DMS153 treated with DMSO at 0.1 percent for 48 hours (cell line): ENCODE results near the gene PDCD5.
A peak's percentile ranks its signal among the peaks of the same experiment; 100 is the strongest.
"Not testable (repeated sequence)": the region's sequence is repeated elsewhere in the genome, so short reads cannot be mapped to it uniquely, and the experiment has no call there.

ENCODE experiments used
- DNase-seq: peaks from one replicate; lab custom pipeline; 2025; ENCODE audit not compliant: unreplicated experiment; lab: John Stamatoyannopoulos, UW

PDCD5 gene

GRCh38 chr19:32576790-32577189 is 4.2 kb upstream of the PDCD5 start:
- no peak for DNase-seq

DNA sequence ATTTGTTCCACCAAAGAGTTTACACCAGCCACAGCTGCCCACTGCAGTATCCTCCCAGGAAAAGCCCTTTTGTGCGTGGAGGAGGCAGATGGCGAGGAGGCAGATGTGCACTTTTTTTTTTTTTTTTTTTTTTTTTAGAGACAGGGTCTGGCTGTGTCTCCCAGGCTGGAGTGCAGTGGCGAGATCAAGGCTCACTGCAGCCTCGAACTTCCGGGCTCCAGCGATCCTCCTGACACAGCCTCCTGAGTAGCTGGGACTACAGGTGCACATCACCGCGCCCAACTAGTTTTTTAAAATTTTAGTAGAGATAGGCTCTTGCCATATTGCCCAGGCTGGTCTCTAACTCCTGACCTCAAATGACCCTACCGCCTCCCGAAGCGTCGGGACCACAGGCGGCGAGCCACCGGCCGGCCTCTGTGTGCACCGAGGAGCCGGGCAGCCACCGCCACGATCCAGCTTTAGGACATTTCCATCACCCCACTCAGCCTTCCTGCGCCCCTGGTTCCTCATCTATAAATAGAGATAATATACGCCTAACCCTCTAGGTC is 563 bp upstream of the PDCD5 start:
- no peak for DNase-seq

GRCh38 chr19:32581705-32582179 is 752 bp downstream of the PDCD5 start:
- DNase-seq, result no peak

DNA sequence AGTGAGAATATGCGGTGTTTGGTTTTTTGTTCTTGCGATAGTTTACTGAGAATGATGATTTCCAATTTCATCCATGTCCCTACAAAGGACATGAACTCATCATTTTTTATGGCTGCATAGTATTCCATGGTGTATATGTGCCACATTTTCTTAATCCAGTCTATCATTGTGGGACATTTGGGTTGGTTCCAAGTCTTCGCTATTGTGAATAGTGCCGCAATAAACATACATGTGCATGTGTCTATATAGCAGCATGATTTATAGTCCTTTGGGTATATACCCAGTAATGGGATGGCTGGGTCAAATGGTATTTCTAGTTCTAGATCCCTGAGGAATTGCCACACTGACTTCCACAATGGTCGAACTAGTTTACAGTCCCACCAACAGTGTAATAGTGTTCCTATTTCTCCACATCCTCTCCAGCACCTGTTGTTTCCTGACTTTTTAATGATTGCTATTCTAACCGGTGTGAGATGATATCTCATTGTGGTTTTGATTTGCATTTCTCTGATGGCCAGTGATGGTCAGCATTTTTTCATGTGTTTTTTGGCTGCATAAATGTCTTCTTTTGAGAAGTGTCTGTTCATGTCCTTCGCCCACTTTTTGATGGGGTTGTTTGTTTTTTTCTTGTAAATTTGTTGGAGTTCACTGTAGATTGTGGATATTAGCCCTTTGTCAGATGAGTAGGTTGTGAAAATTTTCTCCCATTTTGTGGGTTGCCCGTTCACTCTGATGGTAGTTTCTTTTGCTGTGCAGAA is 6.9 kb downstream of the PDCD5 start:
- DNase-seq, result not testable (repeated sequence)

DNA sequence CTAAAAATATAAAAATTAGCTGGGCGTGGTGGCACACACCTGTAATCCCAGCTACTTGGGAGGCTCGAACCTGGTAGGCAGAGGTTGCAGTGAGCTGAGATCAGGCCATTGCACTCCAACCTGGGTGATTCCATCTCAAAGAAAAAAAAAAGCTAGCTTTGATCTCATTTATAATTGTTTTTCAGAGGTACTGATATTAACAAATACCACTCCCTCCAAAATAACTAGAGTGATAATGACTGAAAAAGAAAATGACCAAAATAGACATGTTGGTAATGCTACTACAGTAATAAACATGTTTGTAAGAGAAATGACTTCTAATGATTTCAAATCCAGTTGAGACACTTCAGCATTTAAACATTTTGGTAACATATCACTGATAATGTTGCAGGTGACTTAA is 13.0 kb downstream of the PDCD5 start:
- no peak for DNase-seq

GRCh38 chr19:32595491-32595890 is 14.5 kb downstream of the PDCD5 start:
- no peak for DNase-seq

- DNase-seq, result no peak
Measured at GRCh38 chr19:32598022-32598421, 17.0 kb downstream of the PDCD5 start.

DNA sequence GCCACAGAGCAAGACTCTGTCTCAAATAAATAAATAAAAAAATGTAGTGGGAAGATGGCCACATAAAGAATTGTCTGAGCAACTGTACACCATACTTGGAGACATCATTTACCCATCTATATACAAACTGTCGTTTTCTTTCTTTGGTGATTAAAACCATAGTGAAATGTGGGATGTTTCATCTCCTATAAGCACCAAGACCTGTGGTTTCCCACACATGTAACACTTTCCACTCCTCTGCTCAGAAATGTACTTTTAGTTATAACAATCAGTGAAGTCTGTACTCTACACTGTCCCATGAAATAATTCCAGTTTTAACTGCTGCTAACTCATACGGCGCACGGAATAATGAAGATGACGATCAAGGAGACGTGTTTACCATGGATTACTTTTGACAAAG is 18.3 kb downstream of the PDCD5 start:
- no peak for DNase-seq

- peak; percentile 16 for DNase-seq
Measured at GRCh38 chr19:32599736-32600157, 18.8 kb downstream of the PDCD5 start.

DNA sequence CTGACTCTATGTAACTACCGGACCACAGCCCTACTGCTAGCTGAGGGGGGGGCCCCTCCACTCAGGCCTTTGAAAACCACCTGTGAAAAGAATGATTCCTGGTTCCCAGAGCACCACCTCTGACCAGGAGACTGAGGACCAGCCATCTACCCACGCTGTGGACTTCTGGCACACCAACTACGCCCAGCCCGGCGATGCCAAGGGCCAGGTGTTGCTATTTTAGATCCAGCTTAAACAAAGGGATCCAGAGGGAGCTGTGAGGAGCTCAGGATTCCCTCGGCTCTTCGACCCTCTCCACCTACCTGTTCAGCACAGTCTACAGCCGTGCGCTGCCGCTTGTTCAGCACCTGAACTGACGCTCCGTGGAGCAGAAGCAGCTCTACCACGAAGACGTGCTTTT is 23.0 kb downstream of the PDCD5 start:
- DNase-seq, result no peak

DNA sequence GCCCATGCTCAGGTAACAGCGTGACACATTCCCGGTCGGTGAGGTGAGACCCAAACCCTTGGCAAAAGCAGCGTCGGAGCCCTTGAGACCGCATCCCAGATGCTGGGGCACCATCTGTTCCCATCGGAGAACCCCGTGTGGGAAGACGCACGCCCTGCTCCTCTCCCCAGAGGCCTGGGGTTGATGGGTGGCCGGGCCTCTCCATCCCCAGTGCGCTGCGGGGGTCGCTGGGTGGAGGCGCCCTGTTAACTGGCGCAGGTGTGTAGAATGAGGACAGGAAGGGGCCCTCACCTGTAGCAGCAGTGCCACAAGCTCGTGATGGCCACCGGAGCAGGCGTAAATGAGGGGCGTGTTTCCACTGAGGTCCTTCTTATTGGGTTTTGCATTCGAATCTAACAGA is 24.6 kb downstream of the PDCD5 start:
- no peak for DNase-seq

DNA sequence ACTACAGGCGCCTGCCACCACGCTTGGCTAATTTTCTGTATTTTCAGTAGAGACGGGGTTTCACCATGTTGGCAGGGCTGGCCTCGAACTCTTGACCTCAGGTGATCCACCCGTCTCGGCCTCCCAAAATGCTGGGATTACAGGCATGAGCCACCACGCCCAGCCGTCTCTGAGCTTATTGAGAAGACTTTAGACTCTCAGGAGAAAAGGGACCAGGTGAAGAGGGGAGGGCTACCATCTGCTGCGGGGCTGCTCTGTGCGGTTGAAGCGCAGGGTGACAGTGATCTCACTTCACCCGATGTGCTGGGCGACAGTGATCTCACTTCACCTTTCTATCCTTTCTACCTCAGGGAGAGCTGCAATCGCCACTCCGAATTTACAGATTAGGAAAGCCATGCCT is 25.3 kb downstream of the PDCD5 start:
- DNase-seq, result no peak

DNA sequence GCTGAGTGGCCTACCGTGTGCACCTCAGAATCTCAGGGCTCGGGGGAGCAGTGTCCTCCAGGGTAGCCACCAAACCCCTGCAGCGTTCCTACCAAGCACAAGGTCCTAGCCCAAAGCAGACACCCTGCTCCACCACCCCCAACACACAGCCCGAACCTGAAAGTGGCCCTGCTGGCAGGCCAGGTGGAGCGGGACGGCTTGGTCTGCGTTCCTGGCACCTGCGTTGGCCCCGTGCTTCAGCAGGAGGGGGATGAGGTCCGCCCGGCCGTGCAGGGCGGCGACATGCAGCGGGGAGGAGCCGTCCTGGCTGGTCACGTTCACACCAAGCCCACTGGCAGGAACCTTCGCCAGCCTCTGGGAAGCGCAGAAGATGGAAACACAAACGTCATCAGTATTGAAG is 26.5 kb downstream of the PDCD5 start:
- no peak for DNase-seq

GRCh38 chr19:32611161-32611560 is 30.2 kb downstream of the PDCD5 start:
- DNase-seq, result no peak

DNA sequence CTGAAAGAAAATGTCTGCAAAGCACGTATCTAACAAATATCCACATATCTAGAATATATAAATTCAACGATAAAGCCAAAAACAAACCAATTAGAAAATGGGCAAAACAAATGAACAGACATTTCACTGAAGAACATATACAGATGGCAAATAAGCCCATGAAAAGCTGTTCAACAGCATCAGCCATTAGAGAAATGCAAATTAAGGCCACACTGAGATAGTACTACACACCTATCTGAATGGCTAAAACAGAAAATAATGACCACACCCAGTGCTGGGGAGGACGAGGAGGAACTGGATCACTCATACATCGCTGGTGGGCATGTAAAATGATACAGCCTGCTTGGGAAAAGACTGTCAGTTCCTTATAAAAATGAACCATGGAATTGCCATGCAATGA is 32.0 kb downstream of the PDCD5 start:
- no peak for DNase-seq

- no peak for DNase-seq
Measured at GRCh38 chr19:32614916-32615315, 33.9 kb downstream of the PDCD5 start.

GRCh38 chr19:32615569-32615968 is 34.6 kb downstream of the PDCD5 start:
- no peak for DNase-seq

- no peak for DNase-seq
Measured at GRCh38 chr19:32619051-32619685, 38.2 kb downstream of the PDCD5 start.

DNA sequence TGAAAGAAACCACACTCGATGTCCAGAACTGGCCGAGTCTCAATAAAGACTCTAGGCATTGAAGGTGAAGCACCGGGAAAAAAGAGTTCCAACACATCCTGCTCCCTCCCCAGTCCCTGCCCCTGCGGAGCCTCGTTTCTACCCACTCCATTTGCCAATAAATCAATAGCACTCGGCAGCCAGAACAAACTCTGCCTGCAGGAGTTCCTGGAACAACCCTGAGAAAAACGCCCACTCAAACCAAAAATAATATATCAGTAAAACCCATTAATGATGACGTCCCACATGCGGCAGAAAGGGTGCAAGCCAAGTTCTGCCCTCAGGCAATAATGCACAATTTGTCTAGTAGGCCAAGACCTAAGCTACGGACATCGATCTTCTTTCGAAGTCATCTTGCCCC is 41.0 kb downstream of the PDCD5 start:
- no peak for DNase-seq

GRCh38 chr19:32624410-32624809 is 43.4 kb downstream of the PDCD5 start:
- no peak for DNase-seq

DNA sequence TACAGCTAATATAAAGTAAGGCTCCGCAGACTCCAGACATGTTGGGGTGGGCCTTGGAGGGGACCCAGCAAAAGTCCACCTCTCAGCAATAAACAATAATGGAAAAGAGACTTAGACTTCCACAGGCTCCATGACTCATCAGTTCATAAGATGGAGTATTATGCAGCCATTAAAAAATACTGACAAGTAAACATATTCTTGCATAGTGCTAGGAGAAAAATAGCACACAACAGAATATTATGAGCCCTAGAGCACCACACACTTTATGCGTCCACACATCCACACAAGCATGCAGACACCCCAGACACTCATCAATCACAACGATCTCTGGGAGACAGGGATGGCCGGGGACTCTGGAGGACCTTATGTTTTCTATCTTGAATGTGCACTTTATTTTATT is 46.0 kb downstream of the PDCD5 start:
- no peak for DNase-seq

- no peak for DNase-seq
Measured at GRCh38 chr19:32627714-32628270, 46.8 kb downstream of the PDCD5 start.
